Measurements from ENCODE around the gene UBB. TPM values are rescaled to one million over a fixed set of nuclear protein-coding genes. Genes with fewer than 3 reads are reported as not detected.

UBB gene
- total RNA-seq, 2 donors from 2014 or later: 520 to 686 TPM

DNA sequence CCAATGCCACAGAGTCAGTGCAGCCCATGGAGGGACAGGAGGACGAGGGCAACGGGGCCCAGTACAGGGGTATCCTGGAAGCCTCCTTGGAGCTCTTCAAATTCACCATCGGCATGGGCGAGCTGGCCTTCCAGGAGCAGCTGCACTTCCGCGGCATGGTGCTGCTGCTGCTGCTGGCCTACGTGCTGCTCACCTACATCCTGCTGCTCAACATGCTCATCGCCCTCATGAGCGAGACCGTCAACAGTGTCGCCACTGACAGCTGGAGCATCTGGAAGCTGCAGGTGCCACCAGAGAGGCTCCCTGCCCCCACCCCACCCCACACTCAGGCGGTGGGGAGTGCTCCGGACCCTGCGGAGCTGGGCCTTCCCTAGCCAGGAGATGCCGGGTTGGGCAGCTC, 51.1 kb downstream of the UBB start:
- Histone ChIP-seq H3K4me1 (ENCODE audit: control insufficient read depth in 1 of 2, low read depth in 2 of 2) (no peaks in the 10 kb centered on the region), H3K27ac (no peak overlapping the region), H3K36me3 (no peaks in the 10 kb centered on the region), H3K4me3 (no peak overlapping the region), H3K27me3 (replicated peaks; ENCODE audit: insufficient read depth) (no peaks in the 10 kb centered on the region), H3K9me3 (no peaks in the 10 kb centered on the region)
- ATAC-seq (ENCODE audit: insufficient number of reproducible peaks, low FRiP score, low read depth) (no peak), DNase-seq (ENCODE audit: low spot score) (no peak)
- TF ChIP-seq, protein P1, sequence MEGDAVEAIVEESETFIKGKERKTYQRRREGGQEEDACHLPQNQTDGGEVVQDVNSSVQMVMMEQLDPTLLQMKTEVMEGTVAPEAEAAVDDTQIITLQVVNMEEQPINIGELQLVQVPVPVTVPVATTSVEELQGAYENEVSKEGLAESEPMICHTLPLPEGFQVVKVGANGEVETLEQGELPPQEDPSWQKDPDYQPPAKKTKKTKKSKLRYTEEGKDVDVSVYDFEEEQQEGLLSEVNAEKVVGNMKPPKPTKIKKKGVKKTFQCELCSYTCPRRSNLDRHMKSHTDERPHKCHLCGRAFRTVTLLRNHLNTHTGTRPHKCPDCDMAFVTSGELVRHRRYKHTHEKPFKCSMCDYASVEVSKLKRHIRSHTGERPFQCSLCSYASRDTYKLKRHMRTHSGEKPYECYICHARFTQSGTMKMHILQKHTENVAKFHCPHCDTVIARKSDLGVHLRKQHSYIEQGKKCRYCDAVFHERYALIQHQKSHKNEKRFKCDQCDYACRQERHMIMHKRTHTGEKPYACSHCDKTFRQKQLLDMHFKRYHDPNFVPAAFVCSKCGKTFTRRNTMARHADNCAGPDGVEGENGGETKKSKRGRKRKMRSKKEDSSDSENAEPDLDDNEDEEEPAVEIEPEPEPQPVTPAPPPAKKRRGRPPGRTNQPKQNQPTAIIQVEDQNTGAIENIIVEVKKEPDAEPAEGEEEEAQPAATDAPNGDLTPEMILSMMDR (IDR thresholded peaks at IDR 0.05): no peak

Other genes starting within 250 kb of the UBB start
- gene NCOR1, start 165.6 kb upstream of the UBB start, total RNA-seq: 100 to 1,000 TPM; 131 to 178 TPM
- gene PIGL, start 163.9 kb upstream of the UBB start, total RNA-seq: 100 to 1,000 TPM in 1 of 2 donors, 10 to 100 TPM in 1; 52.1 to 124 TPM
- 10 to 100 TPM; 12.0 to 32.5 TPM for gene CENPV, start 27.6 kb upstream of the UBB start, total RNA-seq
- gene TRPV2, start 34.5 kb downstream of the UBB start, total RNA-seq: 10 to 100 TPM; 18.5 to 28.6 TPM
- gene LRRC75A, start 111.1 kb downstream of the UBB start, total RNA-seq: 1 to 10 TPM; 3.7 to 4.0 TPM
- 1 to 10 TPM; 2.6 to 5.9 TPM for gene ZNF287, start 188.1 kb downstream of the UBB start, total RNA-seq